ENCODE results near the gene DIO1. TPM values are rescaled to one million over a fixed set of nuclear protein-coding genes. Genes with fewer than 3 reads are reported as not detected.

Gene DIO1
- total and polyA plus RNA-seq, 9 of the 15 experiments (the other 6 are each of a cell fraction or from before 2014, with no cell fraction given) = not detected

- TF ChIP-seq CUX1 (CRISPR knock-in tag; IDR thresholded peaks at IDR 0.05) (no peak), ZNF184 (CRISPR knock-in tag; IDR thresholded peaks at IDR 0.05) (no peak), ZNF354B (CRISPR knock-in tag; IDR thresholded peaks at IDR 0.05) (no peak), ZBTB34 (CRISPR knock-in tag; IDR thresholded peaks at IDR 0.05) (no peak), NFRKB (IDR thresholded peaks at IDR 0.05; ENCODE audit: low read depth) (no peak), RAD51 (IDR thresholded peaks at IDR 0.05; ENCODE audit: borderline replicate concordance, low read depth) (no peak), TAF9B (IDR thresholded peaks at IDR 0.05; ENCODE audit: partially characterized antibody) (no peak), NKRF (IDR thresholded peaks at IDR 0.05; ENCODE audit: borderline replicate concordance) (no peak), GATAD2B (IDR thresholded peaks at IDR 0.05; ENCODE audit: borderline replicate concordance) (no peak), RNF2 (IDR thresholded peaks at IDR 0.05) (no peak), HMBOX1 (IDR thresholded peaks at IDR 0.05) (no peak), FOXP4 (CRISPR knock-in tag; IDR thresholded peaks at IDR 0.05; ENCODE audit: borderline replicate concordance) (no peak)
Measured at GRCh38 chr1:53893999-53894636, at the start of gene DIO1 (continued).
